Ovary (tissue), 9 donors: ENCODE results near the gene NKAP. TPM values are rescaled to one million over a fixed set of nuclear protein-coding genes. Genes with fewer than 3 reads are reported as not detected.

Experiments used
- DNase-seq, 5 donors: peaks; one replicate each; pipeline ENCODE4 v3.0.0-alpha.2; 2019 to 2020
- H3K27ac ChIP-seq, 2 donors: fragments of 200-600 bp; one replicate each; pipeline versions ENCODE4 v1.5.1 to v1.8.0; 2019 to 2022
- H3K27me3 ChIP-seq: fragments of 200-600 bp; one replicate; pipeline ENCODE4 v1.8.0; 2022
- H3K36me3 ChIP-seq: fragments of 200-600 bp; sonication (generic); one replicate; pipeline ENCODE4 v1.5.1; 2019
- H3K4me1 ChIP-seq: one replicate; pipeline ENCODE4 v1.8.1; 2013; ENCODE audit warnings: mild to moderate bottlenecking, moderate library complexity; ENCODE audit not compliant: insufficient read depth
- H3K4me3 ChIP-seq: fragments of 200-600 bp; sonication (generic); one replicate; pipeline ENCODE4 v1.5.1; 2017
- H3K9me3 ChIP-seq, 2 donors: fragments of 200-600 bp in 1 of 2; sonication (generic) in 1 of 2; one replicate each; pipeline versions ENCODE4 v1.5.1 to v1.8.1; 2013 to 2019; ENCODE audit warnings: mild to moderate bottlenecking in 1 of 2, moderate library complexity in 1 of 2
- EP300 ChIP-seq: sonication (generic); formaldehyde crosslinking; IDR thresholded peaks from one replicate; pipeline ENCODE4 v1.6.1; 2017; ENCODE audit warnings: antibody characterized with exemption
- POLR2A ChIP-seq: fragments of 450-650 bp; IDR thresholded peaks from one replicate; pipeline ENCODE4 v1.6.1; 2017; ENCODE audit warnings: antibody characterized with exemption, mild to moderate bottlenecking, moderate library complexity
- WGBS, 3 donors: extraction: QIAGEN DNeasy Blood & Tissue Kit in 1 of 3; methylation state at CpG; one replicate each; pipeline versions ENCODE4 v1.1.5 to v1.1.7; 2013 to 2017; 5-methylcytosine and 5-hydroxymethylcytosine counted together
- intact Hi-C, 4 donors: fragments of 100-400 bp; cut with DNase I; formaldehyde crosslinking; loops; one replicate each; pipeline versions ENCODE4 v1.11.0 to v1.15.1; 2022 to 2023
- polyA plus RNA-seq, 2 donors: library from polyadenylated mRNA; stranded (reverse); fragments of 200-250 nt in 1 of 2; fragments of 350-450 nt in 1 of 2; fragmentation: Illumina TruSeq in 1 of 2; extraction: RNeasy Lipid Tissue Mini Kit (QIAGEN cat#74804) in 1 of 2; gene quantifications; one replicate each; pipeline ENCODE4 v1.2.3, GENCODE V29; 2013 to 2014
- total RNA-seq, 7 donors: library from RNA; depleted of rRNA in 2 of 7; stranded (reverse); fragments of >200 nt in 2 of 7; fragmentation: NEBNext Ultra II Directional in 3 of 7; extraction: Animal tissue kit (Norgen Biotek cat#: 25700) in 3 of 7; gene quantifications; one replicate each; pipeline versions ENCODE4 v1.1.0 to v1.2.4, GENCODE V29; 2016 to 2023
- TF ChIP-seq, protein P1 (sequence below), 3 donors: fragments of 450-650 bp in 2 of 3; fragments of 200-600 bp in 1 of 3; IDR thresholded peaks; one replicate each; pipeline versions ENCODE4 v1.5.1 to v1.8.0; 2016 to 2022; ENCODE audit warnings: antibody characterized with exemption in 3 of 3, mild to moderate bottlenecking in 1 of 3
- donor health status: DM: no; HTN: no; CAD: no; lungs with moderate emphysema.
- donor health status: DM: no; HTN: no; CAD: no.
- donor health status: Bipolar disorder and iron deficiency.
- donor health status: DM: yes; HTN: yes; CAD: no.
- donor health status: DM: no; HTN: no; CAD: no.
- donor health status: DM: yes; HTN: yes; CAD: no.

Gene NKAP
- total and polyA plus RNA-seq, 9 donors, result 7.1 to 16.0 (median 10.8) TPM

DNA sequence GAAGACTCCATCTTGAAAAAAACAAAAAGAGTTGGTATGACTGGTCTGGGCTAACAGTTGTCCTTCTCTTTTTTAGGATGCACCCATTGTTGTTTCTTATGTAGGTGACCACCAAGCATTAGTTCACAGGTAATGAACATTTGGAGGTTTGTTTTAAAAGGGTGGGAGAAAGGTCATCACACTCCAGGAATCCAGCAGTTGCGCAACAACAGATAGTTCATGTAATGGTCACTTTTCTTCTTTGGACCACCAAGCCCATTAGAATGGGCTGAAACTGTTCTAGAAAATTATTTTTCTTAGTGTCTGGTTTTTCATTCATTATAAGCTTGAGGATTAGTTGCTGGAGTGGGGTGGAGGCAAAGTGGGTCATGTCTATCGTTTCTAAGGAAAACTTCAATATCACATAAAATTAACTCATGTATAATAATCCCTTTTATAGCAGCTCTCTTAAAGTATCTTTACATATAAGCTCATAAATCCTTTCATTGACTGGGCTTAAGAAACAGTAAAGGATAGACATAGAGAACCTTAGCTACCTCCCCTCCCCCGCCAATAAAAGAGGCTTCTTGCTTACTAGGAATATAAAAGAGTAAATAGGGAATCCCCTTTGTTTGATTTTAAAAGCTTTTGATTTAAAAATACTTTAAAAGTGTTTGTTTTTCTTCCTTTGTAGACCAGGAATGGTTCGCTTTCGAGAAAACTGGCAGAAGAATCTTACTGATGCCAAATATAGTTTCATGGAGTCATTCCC lies 23.5 kb downstream of the NKAP start:
- TF ChIP-seq, protein P1, sequence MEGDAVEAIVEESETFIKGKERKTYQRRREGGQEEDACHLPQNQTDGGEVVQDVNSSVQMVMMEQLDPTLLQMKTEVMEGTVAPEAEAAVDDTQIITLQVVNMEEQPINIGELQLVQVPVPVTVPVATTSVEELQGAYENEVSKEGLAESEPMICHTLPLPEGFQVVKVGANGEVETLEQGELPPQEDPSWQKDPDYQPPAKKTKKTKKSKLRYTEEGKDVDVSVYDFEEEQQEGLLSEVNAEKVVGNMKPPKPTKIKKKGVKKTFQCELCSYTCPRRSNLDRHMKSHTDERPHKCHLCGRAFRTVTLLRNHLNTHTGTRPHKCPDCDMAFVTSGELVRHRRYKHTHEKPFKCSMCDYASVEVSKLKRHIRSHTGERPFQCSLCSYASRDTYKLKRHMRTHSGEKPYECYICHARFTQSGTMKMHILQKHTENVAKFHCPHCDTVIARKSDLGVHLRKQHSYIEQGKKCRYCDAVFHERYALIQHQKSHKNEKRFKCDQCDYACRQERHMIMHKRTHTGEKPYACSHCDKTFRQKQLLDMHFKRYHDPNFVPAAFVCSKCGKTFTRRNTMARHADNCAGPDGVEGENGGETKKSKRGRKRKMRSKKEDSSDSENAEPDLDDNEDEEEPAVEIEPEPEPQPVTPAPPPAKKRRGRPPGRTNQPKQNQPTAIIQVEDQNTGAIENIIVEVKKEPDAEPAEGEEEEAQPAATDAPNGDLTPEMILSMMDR (IDR thresholded peaks at IDR 0.05), result no peak
- TF ChIP-seq POLR2A (no peak), EP300 (no peak)
- intact Hi-C loops, result no loop called here
- 72 to 82% (median 78%) methylated on average over 5 of the region's 5 CpGs for WGBS, 3 donors

DNA sequence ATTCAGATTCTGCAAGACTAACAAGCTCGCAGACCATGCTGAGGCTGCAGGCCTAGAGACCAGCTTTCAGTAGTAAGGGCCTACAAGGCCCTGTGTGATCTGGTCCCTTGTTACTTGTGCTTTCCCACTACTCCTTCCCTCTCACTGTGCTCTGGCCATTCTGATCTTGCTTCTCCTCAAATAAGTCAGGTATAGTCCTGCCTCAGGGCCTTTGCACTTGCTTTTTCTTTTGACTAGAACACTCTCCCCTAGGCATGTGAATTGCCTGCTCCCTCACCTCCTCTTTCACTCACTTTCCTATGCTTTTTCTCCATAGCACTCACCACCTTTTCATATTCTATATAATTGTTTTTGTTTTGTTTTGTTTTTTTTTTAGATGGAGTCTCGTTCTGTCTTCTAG lies 25.7 kb downstream of the NKAP start:
- Histone ChIP-seq H3K4me3 (no peak overlapping the region), H3K36me3 (no peaks in the 10 kb centered on the region), H3K27me3 (no peaks in the 10 kb centered on the region), H3K9me3 (no peaks in the 10 kb centered on the region), H3K4me1 (no peaks in the 10 kb centered on the region), H3K27ac (no peak overlapping the region)
- intact Hi-C loops, result no loop called here
- no peak for DNase-seq
- TF ChIP-seq, protein P1 (IDR thresholded peaks at IDR 0.05), result no peak
- TF ChIP-seq EP300 (no peak), POLR2A (no peak)
- 68 to 77% (median 74%) methylated on average over 2 of the region's 2 CpGs for WGBS, 3 donors

More for the DNA sequence above, 23.5 kb downstream of the NKAP start:
- Histone ChIP-seq H3K9me3 (no peaks in the 10 kb centered on the region), H3K4me1 (no peaks in the 10 kb centered on the region), H3K4me3 (no peak overlapping the region), H3K36me3 (no peaks in the 10 kb centered on the region), H3K27me3 (no peaks in the 10 kb centered on the region), H3K27ac (no peak overlapping the region)
- DNase-seq, result no peak

DNA sequence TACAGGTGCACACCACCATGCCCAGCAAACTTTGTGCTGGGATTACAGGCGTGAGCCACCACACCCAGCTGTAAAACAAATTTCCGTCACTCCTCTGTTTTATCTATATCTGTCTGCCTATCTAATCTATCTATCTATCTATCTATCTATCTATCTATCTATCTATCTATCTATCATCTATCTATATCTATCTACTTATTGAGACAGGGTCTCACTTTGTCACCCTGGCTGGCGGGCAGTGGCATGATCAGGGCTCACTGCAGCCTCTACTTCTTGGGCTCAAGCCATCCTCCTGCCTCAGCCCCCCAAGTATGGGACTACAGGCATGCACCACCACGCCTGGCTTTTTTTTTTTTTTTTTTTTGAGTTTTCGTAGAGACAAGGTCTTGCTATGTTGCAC lies 27.2 kb downstream of the NKAP start:
- Histone ChIP-seq H3K27ac (no peak overlapping the region), H3K4me1 (no peaks in the 10 kb centered on the region), H3K27me3 (no peaks in the 10 kb centered on the region), H3K9me3 (no peaks in the 10 kb centered on the region), H3K36me3 (no peaks in the 10 kb centered on the region), H3K4me3 (no peak overlapping the region)
- 76 to 81% (median 81%) methylated on average over 5 of the region's 5 CpGs for WGBS, 3 donors
- DNase-seq, result no peak
- intact Hi-C loops, result no loop called here
- TF ChIP-seq, protein P1 (IDR thresholded peaks at IDR 0.05), result no peak
- TF ChIP-seq EP300 (no peak), POLR2A (no peak)

DNA sequence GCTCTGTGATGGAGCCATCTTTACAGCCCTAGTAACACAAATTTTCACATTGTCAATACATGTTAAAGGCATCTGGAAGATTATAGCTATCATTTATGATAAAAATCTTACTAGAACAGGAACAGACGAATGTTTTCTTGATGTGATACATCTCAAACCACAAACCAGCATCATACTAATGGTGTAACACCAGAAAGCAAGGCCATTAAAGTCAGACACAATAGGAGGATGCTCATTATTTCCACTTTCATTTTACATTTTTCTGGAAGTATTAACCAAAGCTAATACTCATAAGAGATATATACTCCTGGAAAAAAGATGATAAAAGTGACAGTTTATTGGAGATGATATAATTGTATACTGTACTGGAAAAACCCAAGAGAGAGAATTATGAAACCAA lies 42.6 kb downstream of the NKAP start:
- 51 to 67% (median 56%) methylated on average over 1 of the region's 1 CpG for WGBS, 3 donors
- no peak for TF ChIP-seq EP300
- no peak for TF ChIP-seq POLR2A
- TF ChIP-seq, protein P1 (IDR thresholded peaks at IDR 0.05), result no peak
- no peak overlapping the region for H3K4me3 ChIP-seq
- H3K27ac ChIP-seq, result no peak overlapping the region
- H3K9me3 ChIP-seq, result no peaks in the 10 kb centered on the region
- DNase-seq, result no peak
- H3K36me3 ChIP-seq, result no peaks in the 10 kb centered on the region
- H3K4me1 ChIP-seq, result no peaks in the 10 kb centered on the region
- no peaks in the 10 kb centered on the region for H3K27me3 ChIP-seq
- intact Hi-C loops, result no loop called here
